ENCODE results near the gene CDKAL1. TPM values are rescaled to one million over a fixed set of nuclear protein-coding genes. Genes with fewer than 3 reads are reported as not detected.

Gene CDKAL1
- total and polyA plus RNA-seq, 2 donors from 2014 or later = 4.6 to 20.2 TPM

- H3K36me3 ChIP-seq (ENCODE audit: control insufficient read depth in 2 of 3, insufficient read depth in 3 of 3, low read length in 3 of 3) = no peaks in the 10 kb centered on the region
- H3K4me3 ChIP-seq (ENCODE audit: low read length in 3 of 3) = no peak overlapping the region
Observed at GRCh38 chr6:20581070-20581469, 46.8 kb downstream of the CDKAL1 start.

GRCh38 chr6:20582586-20583443 lies 48.6 kb downstream of the CDKAL1 start:
- no peak overlapping the region for H3K4me3 ChIP-seq (ENCODE audit: low read length in 3 of 3)
- H3K27ac ChIP-seq (ENCODE audit: low read depth in 2 of 2, low read length in 2 of 2) = no peak overlapping the region
- no peaks in the 10 kb centered on the region for H3K27me3 ChIP-seq (ENCODE audit: control insufficient read depth, insufficient read depth, low read length)
- H3K9ac ChIP-seq (ENCODE audit: low read length in 3 of 3) = no peak overlapping the region
- no peak for TF ChIP-seq CTCF (IDR thresholded peaks at IDR 0.05; ENCODE audit: borderline replicate concordance, extremely low read depth, insufficient read depth)
- intact Hi-C loops (cut with DNase I) = no loop called here
- DNase-seq (no peak), FAIRE-seq (no peak)
- H3K9me3 ChIP-seq (ENCODE audit: control insufficient read depth in 2 of 3, insufficient read depth in 1 of 3, low read length in 3 of 3) = no peaks in the 10 kb centered on the region
- no peaks in the 10 kb centered on the region for H3K36me3 ChIP-seq (ENCODE audit: control insufficient read depth in 2 of 3, insufficient read depth in 3 of 3, low read length in 3 of 3)
- no peaks in the 10 kb centered on the region for H3K4me1 ChIP-seq (ENCODE audit: control insufficient read depth in 2 of 3, insufficient read depth in 2 of 3, low read depth in 1 of 3, low read length in 3 of 3)

More at GRCh38 chr6:20581070-20581469, 46.8 kb downstream of the CDKAL1 start:
- Histone ChIP-seq H3K9me3 (ENCODE audit: control insufficient read depth in 2 of 3, insufficient read depth in 1 of 3, low read length in 3 of 3) (no peaks in the 10 kb centered on the region), H3K27ac (ENCODE audit: low read depth in 2 of 2, low read length in 2 of 2) (no peak overlapping the region), H3K27me3 (ENCODE audit: control insufficient read depth, insufficient read depth, low read length) (no peaks in the 10 kb centered on the region), H3K9ac (ENCODE audit: low read length in 3 of 3) (no peak overlapping the region), H3K4me1 (ENCODE audit: control insufficient read depth in 2 of 3, insufficient read depth in 2 of 3, low read depth in 1 of 3, low read length in 3 of 3) (no peaks in the 10 kb centered on the region)
- DNase-seq (no peak), FAIRE-seq (no peak)
- intact Hi-C loops (cut with DNase I) = no loop called here
- TF ChIP-seq CTCF (IDR thresholded peaks at IDR 0.05; ENCODE audit: borderline replicate concordance, extremely low read depth, insufficient read depth) = no peak

- Histone ChIP-seq H3K27ac (ENCODE audit: low read depth in 2 of 2, low read length in 2 of 2) (no peak overlapping the region), H3K4me3 (ENCODE audit: low read length in 3 of 3) (no peak overlapping the region), H3K36me3 (ENCODE audit: control insufficient read depth in 2 of 3, insufficient read depth in 3 of 3, low read length in 3 of 3) (no peaks in the 10 kb centered on the region), H3K9ac (ENCODE audit: low read length in 3 of 3) (no peak overlapping the region), H3K4me1 (ENCODE audit: control insufficient read depth in 2 of 3, insufficient read depth in 2 of 3, low read depth in 1 of 3, low read length in 3 of 3) (no peaks in the 10 kb centered on the region), H3K9me3 (ENCODE audit: control insufficient read depth in 2 of 3, insufficient read depth in 1 of 3, low read length in 3 of 3) (no peaks in the 10 kb centered on the region), H3K27me3 (ENCODE audit: control insufficient read depth, insufficient read depth, low read length) (no peaks in the 10 kb centered on the region)
- TF ChIP-seq CTCF (IDR thresholded peaks at IDR 0.05; ENCODE audit: borderline replicate concordance, extremely low read depth, insufficient read depth) = no peak
- FAIRE-seq (no peak), DNase-seq (peak in 1 of 5 donors; percentile 13)
- intact Hi-C loops (cut with DNase I) = no loop called here
Observed at GRCh38 chr6:20583444-20583800, 49.2 kb downstream of the CDKAL1 start.

Data from kidney (tissue), 14 donors.